Suprapubic skin (tissue), 3 donors: ENCODE results near the gene DOC2B.

Experiments used
- CTCF ChIP-seq, 2 donors: fragments of 200-600 bp in 1 of 2; fragments of 450-650 bp in 1 of 2; sonication (generic) in 1 of 2; IDR thresholded peaks; one replicate each; pipeline ENCODE4 v1.5.1; 2016 to 2019; ENCODE audit warnings: antibody characterized with exemption in 2 of 2, mild to moderate bottlenecking in 1 of 2, moderate library complexity in 1 of 2
- POLR2AphosphoS5 ChIP-seq, 3 donors: sonication (generic); formaldehyde crosslinking; IDR thresholded peaks; one replicate each; pipeline ENCODE4 v1.6.1; 2017; ENCODE audit warnings: antibody characterized with exemption in 3 of 3

GRCh38 chr17:202501-202951 lies 21.1 kb upstream of the DOC2B start:
- TF ChIP-seq CTCF (IDR thresholded peaks at IDR 0.05), result no peak
- no peak for TF ChIP-seq POLR2AphosphoS5 (IDR thresholded peaks at IDR 0.05)
